Effector CD8-positive, alpha-beta T cell (primary cell): Measurements from ENCODE around the gene ZNF516.

Experiments used
- DNase-seq: peaks from one replicate; lab custom pipeline; 2025; lab: John Stamatoyannopoulos, UW

The ZNF516 gene

GRCh38 chr18:76506974-76507764 is 12.1 kb upstream of the ZNF516 start:
- DNase-seq, result no peak

DNA sequence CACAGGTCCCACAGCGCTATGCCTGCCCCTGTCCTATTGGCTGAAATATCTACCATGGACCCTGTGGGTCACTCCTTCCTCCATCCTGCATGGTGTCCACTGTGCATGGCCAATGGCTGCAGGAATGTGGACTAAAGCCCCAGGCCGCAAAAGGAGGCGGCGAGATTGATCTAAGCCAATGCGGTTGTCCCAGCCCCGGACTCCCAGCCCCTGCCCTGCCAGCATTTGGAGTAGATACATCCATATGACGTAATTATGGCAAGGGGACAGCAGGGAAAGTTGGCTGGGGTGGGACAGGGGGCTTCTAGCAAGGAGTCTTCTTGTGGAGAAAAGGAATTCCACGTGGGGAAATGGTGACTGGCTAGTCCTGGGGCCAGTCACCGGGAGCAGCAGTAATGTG is 11.4 kb upstream of the ZNF516 start:
- no peak for DNase-seq

GRCh38 chr18:76505614-76506013 is 10.6 kb upstream of the ZNF516 start:
- DNase-seq, result no peak

DNA sequence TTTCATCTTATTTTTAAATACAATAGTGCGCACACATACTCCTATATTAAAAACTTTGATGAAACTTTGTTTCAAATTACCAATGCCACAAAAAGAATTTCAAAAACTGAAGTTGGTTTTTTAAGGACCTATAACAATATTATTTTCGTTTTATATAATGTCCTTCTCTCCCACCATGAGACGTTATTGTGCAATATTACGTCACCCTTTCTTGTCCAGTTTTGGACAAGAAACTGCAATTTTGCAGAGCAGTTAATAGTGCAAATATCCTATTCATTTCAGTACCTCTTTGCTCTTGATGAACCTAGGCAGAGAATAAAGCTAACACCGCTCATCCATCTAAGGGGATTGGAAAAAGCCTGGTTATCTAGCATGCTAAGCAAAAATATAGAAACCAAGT is 9.7 kb upstream of the ZNF516 start:
- no peak for DNase-seq

GRCh38 chr18:76503649-76504386 is 8.8 kb upstream of the ZNF516 start:
- no peak for DNase-seq

- no peak for DNase-seq
Observed at GRCh38 chr18:76502551-76502950, 7.5 kb upstream of the ZNF516 start.

DNA sequence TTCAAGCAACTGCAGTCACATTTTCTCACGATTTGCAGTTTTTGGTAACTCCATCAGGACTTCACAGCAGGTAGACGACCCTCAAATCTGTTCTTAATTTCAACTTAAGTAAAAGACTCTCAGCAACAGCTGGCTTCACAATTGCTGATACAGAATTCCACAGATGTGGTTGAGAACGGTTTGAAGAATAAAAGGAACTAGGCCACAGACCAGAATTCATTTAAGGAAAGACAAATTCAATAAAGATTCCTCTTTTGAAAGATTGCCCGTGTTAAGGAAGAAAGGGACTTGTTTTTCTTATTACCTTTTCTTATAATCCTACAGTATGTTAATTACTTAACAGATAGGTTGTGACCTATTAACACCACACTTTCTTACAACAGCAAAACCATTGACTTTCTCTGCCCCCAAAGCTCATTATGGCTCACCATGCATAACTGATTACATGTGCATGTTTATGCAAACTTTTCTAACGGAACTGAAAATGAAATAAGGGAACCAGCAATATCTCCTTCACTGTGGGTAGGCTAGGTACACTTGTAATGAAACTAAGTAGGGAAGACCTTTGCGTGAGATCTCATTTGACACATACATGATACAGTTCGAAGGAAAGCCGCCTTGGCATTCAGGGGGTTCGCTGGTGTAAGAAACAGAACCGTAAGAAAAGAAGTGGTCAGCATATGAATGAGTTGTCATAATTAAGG is 4.7 kb upstream of the ZNF516 start:
- no peak for DNase-seq

DNA sequence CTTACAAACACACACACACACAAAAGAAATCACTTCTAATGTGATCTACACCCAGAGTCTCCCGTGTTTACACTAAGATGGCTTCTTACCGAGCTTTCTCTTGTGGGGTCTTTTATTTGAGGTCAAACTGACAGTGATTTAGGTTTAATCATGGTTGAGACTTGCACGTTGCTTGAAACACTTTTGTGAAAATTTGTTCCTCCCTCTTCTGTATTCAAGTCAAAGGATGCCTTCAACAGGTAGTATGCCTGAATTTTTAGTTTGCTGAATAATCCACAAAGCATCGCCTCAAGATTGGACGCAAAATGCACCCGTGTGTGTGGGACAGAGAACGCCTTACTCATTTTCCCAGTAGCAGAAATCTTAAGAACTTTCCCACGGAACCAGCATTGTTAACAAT is 4.0 kb upstream of the ZNF516 start:
- DNase-seq, result no peak

GRCh38 chr18:76498064-76498463 is 3.0 kb upstream of the ZNF516 start:
- DNase-seq, result no peak

GRCh38 chr18:76497021-76497420 is 2.0 kb upstream of the ZNF516 start:
- no peak for DNase-seq

- DNase-seq, result no peak
Observed at GRCh38 chr18:76496194-76496890, 1.3 kb upstream of the ZNF516 start.

- DNase-seq, result no peak
Observed at GRCh38 chr18:76495435-76496193, 572 bp upstream of the ZNF516 start.

- no peak for DNase-seq
Observed at GRCh38 chr18:76494231-76495005, 624 bp downstream of the ZNF516 start.

DNA sequence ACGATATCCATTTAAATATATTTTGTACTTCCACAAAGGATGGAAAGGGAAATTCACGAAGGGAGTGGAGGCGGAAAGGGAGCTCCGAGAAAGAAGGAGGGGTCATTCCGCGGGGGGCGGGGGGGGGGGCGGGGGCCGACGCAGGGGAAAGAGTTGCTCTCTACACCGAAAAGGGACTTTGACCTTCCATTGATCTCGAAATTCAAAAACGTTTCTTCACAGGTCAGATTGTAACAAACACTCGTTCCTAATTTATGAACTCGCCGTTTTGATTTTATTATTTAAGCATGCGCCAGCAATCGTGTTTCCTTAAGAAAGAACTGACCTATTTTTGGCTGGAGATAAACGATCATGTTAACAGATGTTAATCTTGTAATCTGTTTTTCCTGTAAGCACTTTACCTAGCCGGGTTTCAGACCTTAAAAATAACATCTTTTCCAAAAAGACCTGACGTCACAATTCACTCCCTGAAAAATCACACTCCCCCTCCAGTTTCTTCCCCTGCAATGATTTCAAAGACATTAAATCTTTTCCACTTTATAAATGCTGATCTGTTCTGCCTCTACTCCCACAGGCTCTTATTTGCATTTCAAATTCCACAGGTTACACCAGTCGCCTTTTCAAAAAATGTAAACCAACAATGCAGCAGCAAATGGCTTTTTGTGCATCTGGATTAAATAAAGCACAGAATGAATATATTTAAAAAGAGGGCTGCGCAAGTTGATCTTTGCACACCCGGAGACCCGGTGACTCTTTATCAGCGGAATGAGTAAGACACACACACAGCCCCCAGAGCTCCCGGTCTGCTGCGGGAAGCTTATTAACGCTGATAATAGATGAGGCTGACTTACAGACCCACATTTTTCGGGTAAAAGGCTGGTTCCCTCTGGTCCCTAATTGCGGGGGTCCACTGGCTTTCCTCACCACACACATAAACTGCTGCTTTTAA is 1.6 kb downstream of the ZNF516 start:
- peak; percentile 37 for DNase-seq

DNA sequence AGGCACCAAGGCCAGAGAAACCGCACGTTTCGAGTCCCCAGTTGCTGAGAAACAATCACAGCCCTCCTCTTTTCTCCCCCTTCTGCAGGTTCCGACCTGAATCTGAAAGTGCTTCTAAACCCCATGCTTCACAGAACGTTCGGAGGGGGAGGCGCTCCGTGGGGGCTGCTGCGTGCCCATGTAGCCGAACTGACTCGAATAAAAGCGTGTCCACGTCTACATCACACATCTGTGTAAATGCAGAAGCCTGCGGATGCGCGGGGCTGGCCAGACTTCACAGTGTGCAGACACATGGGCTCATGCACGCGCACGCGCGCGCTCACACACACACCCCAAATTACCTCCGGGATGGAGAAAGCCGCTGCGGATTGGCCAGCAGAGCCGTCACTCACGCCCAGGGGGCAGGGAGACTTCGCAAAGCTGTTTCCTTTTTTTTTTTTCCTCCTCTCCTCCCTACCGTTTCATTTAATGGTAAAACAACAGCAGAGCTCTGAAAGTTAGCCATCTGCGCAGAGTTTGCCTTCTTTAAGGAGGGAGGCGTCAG is 2.3 kb downstream of the ZNF516 start:
- peak; percentile 98 for DNase-seq

DNA sequence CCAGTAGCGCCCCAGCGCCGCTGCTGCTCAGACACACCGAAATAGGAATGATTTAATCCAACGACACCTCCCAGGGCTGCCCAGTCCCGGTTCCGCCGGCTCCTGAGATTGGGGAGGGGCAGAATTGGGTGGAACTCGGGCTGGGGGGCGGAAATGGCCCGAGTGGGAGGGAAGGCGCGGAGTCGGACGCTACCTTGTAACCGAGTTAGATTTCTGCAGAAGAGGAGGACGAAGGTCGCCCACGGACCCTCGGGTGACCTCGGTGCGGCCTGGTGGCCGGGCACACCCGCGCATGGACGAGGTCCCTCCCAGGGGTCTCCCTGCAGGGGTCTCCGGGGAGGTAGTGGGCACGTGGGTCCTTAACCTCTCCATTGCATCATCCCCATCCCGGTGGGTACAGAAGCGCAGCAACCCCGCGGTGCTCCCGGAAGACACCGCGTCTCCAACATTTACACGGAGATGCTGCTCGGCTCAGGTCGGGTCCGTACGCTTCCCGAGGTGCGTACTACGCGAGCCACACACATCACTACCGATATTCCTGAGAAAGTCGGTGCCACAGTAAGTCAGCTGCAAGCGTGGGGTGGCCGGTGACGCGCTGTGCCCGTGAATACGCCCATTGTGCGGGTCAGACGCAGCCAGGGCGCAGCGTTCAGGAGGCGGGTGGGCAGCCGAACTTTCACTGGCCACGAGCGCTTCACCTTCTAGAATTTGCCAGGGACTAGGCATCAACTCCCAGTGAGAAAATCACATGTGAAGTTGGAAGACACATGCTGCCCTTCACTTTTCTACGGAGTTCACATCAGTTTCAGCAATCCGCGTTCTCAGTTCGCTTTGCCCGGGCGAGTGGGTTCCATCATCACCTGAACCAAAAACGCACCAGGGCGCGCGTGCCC is 3.0 kb downstream of the ZNF516 start:
- DNase-seq, result peak; percentile 22

GRCh38 chr18:76491473-76491775 is 3.6 kb downstream of the ZNF516 start:
- DNase-seq, result peak; percentile 72
